Erythroblast (primary cell): ENCODE measurements around the gene CPN2.

Experiments used
- GATA1 ChIP-seq: IDR thresholded peaks from 2 replicates; pipeline ENCODE4 v1.6.1; 2011; ENCODE audit warnings: low read depth, mild to moderate bottlenecking, control low read depth, low read length, moderate library complexity
- POLR2A ChIP-seq: IDR thresholded peaks from 2 replicates; pipeline ENCODE4 v1.6.1; 2011; ENCODE audit warnings: mild to moderate bottlenecking, low read length

DNA sequence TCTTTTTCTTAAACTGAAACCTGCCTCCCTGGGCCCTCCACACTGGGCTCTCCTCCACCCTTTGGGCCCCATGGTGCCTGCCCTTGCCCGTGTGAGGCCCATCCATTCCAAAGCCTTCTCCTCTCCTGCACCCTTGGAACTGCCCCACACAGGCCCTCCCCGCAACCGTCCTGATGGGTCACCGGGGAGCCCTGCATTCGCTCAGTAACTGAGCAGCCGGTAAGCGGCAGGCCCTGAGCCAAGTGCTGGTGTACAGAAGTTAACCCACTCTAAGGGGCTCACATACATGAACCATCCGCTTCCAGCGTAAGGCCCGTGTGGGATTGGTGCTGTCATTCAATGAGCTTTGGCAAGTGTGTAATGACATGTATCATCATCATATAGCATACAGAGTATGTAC, 23.8 kb upstream of the CPN2 start:
- no peak for TF ChIP-seq POLR2A
- TF ChIP-seq GATA1, result no peak
